Stimulated activated CD4-positive, alpha-beta T cell treated with anti-CD3 and anti-CD28 coated beads, Interleukin-4, amount 100 ng/mL, for 4 hours (primary cell): ENCODE measurements around the gene NTNG2.

ENCODE experiments used
- DNase-seq, 2 experiments: peaks; one replicate each; pipeline ENCODE4 v3.0.0-alpha.2; 2020

The NTNG2 gene

GRCh38 chr9:132207839-132208615, 46.2 kb downstream of the NTNG2 start:
- no peak for DNase-seq

- DNase-seq: no peak
Observed at GRCh38 chr9:132209228-132209627, 47.4 kb downstream of the NTNG2 start.

- peak in 1 of 2 experiments; percentile 7 for DNase-seq
Observed at GRCh38 chr9:132210472-132211145, 48.8 kb downstream of the NTNG2 start.

DNA sequence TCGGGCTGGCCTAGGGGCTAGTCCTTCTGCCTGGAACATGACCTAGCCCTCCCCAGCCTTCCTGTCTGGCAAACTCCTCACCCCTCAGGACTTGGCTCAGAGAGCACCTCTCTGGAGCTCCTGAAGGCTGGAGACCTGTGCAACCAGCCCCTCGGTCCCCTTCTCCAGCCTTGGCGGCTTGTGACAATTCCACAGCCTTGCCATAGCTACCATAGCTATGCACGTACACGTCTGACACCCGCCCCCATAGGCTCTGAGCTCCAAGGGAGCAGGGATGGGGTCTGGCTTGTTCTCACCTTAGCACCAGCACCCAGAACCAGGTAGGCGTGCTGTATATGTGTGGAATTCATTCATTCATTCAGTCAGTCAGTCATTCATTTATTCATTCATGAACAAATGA, 49.7 kb downstream of the NTNG2 start:
- no peak for DNase-seq

DNA sequence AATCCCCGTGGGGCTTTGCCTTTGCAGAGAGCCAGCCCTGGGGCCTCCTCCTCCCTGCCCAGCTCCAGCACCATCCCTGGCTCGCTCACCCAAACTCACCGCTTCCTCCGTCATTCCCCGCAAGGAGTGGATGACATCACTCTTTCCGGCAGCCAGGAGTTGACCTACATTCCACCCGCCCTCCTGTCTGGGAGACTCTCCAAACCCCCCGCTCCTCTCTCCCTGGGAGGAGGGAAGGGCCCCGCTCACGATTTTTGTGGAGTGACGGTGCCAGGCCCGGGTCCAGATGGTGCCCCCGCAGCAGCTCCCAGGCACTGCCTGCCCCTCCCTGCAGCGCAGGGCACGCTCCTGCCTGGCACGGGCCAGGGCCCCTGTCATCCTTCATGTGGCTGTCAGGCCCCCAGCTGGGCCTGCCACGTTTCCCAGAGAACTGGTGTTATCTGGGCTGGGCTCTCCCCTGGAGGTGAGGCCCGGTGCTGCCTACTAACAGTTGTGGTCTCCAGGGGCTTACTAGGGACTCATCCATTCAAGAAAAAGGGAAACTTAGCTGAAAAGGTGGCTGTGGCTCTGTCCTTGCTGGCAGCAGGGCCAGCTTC, 52.3 kb downstream of the NTNG2 start:
- DNase-seq: no peak

GRCh38 chr9:132216861-132217619, 55.2 kb downstream of the NTNG2 start:
- no peak for DNase-seq

- DNase-seq: no peak
Observed at GRCh38 chr9:132218208-132218607, 56.4 kb downstream of the NTNG2 start.

- DNase-seq: no peak
Observed at GRCh38 chr9:132221941-132222340, 60.1 kb downstream of the NTNG2 start.

GRCh38 chr9:132224645-132225044, 62.8 kb downstream of the NTNG2 start:
- DNase-seq: no peak

- no peak for DNase-seq
Observed at GRCh38 chr9:132226571-132227430, 64.9 kb downstream of the NTNG2 start.

DNA sequence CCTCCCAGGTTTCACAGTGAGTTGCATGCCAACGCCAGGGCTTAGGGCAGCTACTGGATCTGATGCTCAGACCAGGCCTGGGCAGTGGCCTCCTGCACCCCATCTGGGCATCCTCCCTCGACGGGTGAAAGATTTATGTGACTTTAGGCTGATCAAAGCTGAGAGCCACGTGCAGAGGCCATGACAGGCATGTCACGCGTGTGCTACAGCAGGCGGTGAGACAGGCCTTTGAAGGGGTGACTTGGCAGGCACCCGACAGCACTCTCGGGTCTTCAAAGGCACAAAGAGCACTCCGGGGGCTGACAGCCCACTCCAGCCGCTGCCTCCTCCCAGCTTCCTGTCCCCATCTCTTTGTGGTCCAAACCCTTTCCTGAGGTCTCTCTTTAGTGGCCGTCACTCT, 66.2 kb downstream of the NTNG2 start:
- DNase-seq: no peak

- DNase-seq: no peak
Observed at GRCh38 chr9:132230605-132231004, 68.7 kb downstream of the NTNG2 start.

- no peak for DNase-seq
Observed at GRCh38 chr9:132231019-132231701, 69.3 kb downstream of the NTNG2 start.

DNA sequence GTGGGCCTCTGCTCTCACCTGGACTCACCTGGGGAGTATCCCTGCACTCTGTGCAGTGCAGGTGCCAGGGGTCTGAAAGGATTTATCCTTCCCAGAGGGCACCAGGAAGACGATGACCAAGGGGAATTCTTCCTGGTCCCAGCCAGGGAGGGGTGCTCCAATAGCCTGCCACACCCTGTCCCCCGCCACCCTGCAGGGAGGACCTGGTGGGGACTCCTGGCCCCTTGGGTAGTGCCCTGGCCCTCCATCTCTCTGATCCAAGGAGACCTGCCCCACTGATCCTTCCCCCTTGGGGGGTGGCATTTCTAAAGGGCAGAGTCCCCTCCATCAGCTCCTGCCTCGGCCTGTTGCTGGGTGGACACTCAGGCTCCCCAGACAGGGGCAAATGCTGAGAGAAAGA, 70.7 kb downstream of the NTNG2 start:
- no peak for DNase-seq

- no peak for DNase-seq
Observed at GRCh38 chr9:132233138-132233537, 71.3 kb downstream of the NTNG2 start.

DNA sequence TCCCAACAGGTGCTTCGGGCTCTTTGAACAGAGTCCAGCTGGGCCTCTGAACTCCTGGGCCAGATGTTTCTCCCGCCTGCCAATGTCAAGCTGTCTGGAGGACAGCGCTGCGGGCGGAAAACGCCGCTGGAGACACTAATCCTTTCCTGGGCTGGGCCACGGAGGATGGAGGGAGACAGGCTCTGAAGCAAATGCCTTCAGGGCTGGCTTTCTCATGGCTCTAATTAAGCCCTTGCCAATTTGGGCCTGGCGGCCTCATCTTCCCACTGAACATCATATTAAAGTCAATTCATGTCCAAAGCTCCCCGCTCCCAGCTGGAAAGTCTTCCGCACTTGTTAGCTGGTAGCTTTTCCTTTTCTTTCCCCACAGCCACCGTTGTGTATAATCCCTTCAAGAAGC, 72.7 kb downstream of the NTNG2 start:
- no peak for DNase-seq

DNA sequence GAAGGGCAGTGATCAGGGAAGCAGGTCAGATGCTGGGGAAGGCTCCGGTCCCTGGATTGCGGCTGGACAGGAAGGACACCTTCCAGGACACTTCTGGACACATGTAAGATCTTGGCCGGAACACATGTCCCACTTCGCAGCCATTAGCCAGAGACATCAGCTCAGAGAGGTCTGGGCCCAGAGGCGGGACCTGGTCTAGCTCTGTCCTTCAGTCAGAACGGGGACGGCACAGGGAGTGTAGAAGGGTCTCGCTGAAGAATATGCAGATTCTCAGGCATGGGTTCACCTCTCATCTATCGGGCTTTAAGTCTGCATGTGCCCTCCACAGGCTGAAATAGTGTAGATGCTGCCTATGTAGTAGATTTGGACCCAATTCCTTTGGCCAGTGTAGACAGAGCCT, 73.3 kb downstream of the NTNG2 start:
- no peak for DNase-seq

DNA sequence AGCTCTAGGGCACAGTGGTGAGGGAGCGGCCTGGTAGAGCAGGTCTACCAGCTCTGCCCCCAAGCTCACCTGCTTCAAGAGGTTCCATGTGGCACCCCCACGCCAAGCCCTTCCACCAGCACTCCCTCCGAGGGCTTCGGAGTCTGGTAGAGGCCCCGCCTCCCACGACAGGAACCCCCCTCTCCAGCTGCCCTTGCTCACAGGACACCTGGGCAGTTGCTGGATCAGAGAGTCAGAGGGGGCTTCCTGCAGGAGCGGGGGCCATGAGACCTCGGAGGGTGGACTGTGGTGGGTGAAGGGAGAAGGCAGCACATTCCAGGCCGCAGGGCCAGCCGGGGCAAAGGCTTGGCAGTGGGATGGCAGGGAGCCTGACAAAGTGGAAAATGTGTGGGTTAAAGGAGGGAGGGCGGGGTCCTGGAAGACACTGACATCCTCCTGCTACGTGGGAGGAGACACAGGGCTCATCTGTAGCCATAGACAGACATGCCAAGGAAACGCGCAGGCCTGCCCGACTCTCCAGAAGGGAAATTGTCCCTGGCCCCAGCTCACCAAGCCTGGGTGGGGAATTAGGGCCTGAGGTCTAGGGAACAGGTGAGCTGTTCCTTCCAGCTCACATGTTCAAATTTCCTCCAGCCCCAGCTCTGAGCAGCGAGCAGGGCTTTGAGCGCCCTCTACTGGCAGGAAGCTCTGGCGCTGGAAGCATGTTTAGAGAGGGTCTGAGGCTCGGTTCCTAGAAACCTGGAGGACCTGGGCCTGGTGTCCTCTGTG, 74.2 kb downstream of the NTNG2 start:
- peak; percentile 72 to 78 for DNase-seq

DNA sequence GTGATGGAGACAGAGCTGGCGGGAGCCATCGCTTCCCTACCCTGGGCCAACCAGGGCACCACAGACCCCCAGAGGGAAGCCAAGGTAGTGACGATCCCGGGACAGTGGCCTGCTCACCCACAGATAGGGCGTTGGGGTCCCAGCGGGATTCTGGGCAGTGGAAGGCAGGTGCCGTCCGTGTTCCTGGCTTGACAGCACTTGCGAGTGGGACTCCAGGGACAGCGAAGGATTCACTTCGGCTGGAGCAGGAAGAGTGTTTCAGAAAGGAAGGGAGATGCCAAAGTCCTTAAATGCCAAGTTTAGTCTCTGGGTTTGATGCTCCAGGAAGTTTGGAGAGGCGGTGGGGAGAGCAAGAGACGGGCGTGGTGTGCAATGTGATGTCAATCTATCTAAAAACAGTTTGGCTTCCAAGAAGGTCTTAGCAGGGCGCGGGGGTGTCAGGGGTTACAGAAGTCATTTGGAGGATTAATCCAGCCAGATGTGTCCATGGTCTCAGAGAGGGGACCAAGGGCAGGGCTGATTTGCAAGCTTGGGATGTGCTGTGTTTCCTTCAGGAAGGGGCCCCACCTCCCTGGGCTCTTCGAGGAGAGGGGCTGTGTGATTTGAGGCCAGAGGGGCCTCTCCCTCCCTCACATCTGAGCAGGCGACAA, 74.9 kb downstream of the NTNG2 start:
- DNase-seq: no peak

- DNase-seq: no peak
Observed at GRCh38 chr9:132237481-132237880, 75.6 kb downstream of the NTNG2 start.
